ENCODE results near the gene RTBDN. TPM values are rescaled to one million over a fixed set of nuclear protein-coding genes. Genes with fewer than 3 reads are reported as not detected.
A peak's percentile ranks its signal among the peaks of the same experiment; 100 is the strongest.
"Not testable (repeated sequence)": the region's sequence is repeated elsewhere in the genome, so short reads cannot be mapped to it uniquely, and the experiment has no call there.

Gene RTBDN
- polyA plus RNA-seq, 4 donors, result 0.64 to 1.7 (median 0.67) TPM; not detected in 1

DNA sequence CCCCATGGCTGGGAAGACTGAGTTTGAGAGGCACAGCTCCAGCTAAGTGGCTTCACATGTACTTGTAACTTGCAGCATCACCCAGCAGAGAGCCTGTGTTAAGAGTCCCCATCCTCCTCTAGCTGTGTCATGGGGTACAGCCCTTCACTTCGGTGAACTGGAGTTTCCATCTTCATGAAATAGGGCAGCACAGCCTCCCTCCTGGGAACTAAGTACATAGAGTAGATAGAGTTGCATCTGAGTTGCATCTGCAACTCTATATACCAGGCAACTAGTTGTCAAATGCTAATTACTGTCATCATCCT is 34.0 kb downstream of the RTBDN start:
- no peak for FAIRE-seq

DNA sequence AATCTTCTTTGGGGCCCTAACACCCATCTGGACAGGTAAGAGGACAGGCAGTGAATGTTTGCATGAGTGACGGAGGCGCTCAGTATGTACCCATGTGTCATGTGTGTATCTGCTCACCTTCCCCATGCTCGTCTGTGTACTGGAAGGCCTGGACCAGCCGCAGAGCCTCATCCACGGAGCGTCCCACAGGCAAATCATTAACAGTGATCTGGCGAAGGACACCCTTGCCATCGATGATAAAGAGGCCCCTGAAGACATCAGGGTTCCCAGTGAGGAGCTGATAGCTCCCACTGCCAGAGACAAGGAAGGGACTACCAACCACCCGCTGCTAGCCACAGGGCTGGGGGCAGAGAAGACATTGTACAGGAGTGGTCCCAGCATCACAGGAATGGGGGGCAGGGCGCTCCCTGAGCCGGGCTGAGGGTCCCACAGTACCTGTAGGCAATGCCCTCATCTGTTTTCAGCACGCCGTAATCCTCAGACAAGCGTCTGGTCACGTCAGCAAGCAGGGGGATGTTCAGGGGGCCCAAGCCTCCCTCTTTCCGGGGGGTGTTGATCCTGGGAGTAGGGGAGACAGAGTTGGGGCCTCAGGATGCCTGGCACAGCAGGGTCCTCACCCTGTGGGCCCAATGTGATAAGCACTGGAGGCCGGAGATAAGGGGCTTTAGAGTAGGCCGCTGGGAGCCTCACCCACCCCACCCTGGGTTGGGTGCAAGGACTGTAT is 34.5 kb downstream of the RTBDN start:
- Histone ChIP-seq H3K4me3 (ENCODE audit: low read depth in 1 of 3, low read length in 3 of 3) (peak overlapping the region in 1 of 3 donors; percentile 86), H3K27me3 (ENCODE audit: control insufficient read depth in 3 of 3, insufficient read depth in 3 of 3, low read length in 3 of 3) (no peaks in the 10 kb centered on the region), H3K36me3 (ENCODE audit: control insufficient read depth in 3 of 3, insufficient read depth in 2 of 3, low read depth in 1 of 3, low read length in 3 of 3) (peaks cover 4 to 38% (median 5%) of the 10 kb centered on the region in 3 donors), H3K27ac (ENCODE audit: low read depth in 1 of 3, low read length in 2 of 3) (no peak overlapping the region), H3K4me1 (ENCODE audit: control insufficient read depth in 3 of 3, insufficient read depth in 2 of 3, low read depth in 1 of 3, low read length in 2 of 3) (peaks cover 3 to 35% (median 4%) of the 10 kb centered on the region in 3 donors), H3K9me3 (ENCODE audit: control insufficient read depth in 2 of 2, insufficient read depth in 1 of 2, low read depth in 1 of 2, low read length in 1 of 2) (no peaks in the 10 kb centered on the region)
- FAIRE-seq (no peak), DNase-seq (no peak)
- 67 to 84% (median 79%) methylated on average over 18 of the region's 18 CpGs for WGBS, 3 donors

More for the DNA sequence above, 34.0 kb downstream of the RTBDN start:
- H3K27ac ChIP-seq (ENCODE audit: low read depth in 1 of 3, low read length in 2 of 3), result no peak overlapping the region
- peaks cover 4 to 38% (median 5%) of the 10 kb centered on the region in 3 donors for H3K36me3 ChIP-seq (ENCODE audit: control insufficient read depth in 3 of 3, insufficient read depth in 2 of 3, low read depth in 1 of 3, low read length in 3 of 3)
- no peaks in the 10 kb centered on the region for H3K27me3 ChIP-seq (ENCODE audit: control insufficient read depth in 3 of 3, insufficient read depth in 3 of 3, low read length in 3 of 3)
- DNase-seq, result no peak
- H3K4me3 ChIP-seq (ENCODE audit: low read depth in 1 of 3, low read length in 3 of 3), result peak overlapping the region in 2 of 3 donors; percentile 86 to 93
- WGBS, 3 donors, result 38 to 70% (median 57%) methylated on average over 1 of the region's 1 CpG
- no peaks in the 10 kb centered on the region for H3K9me3 ChIP-seq (ENCODE audit: control insufficient read depth in 2 of 2, insufficient read depth in 1 of 2, low read depth in 1 of 2, low read length in 1 of 2)
- H3K4me1 ChIP-seq (ENCODE audit: control insufficient read depth in 3 of 3, insufficient read depth in 2 of 3, low read depth in 1 of 3, low read length in 2 of 3), result peaks cover 3 to 31% (median 4%) of the 10 kb centered on the region in 3 donors

DNA sequence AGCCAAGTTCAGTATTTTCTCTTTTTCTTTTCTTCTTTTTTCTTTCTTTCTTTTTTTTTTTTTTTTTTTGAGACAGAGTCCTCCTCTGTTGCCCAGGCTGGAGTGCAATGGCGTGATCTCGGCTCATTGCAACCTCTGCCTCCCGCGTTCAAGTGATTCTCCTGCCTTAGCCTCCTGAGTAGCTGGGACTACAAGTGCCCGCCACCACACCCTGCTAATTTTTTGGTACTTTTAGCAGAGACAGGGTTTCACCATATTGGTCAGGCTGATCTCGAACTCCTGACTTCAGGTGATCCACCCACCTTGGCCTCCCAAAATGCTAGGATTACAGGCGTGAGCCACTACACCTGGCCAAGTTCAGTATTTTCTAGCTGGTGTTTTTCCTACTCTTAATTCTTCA is 36.8 kb downstream of the RTBDN start:
- not testable (repeated sequence) for H3K4me3 ChIP-seq (ENCODE audit: low read depth in 1 of 3, low read length in 3 of 3); H3K27ac ChIP-seq (ENCODE audit: low read depth in 1 of 3, low read length in 2 of 3); DNase-seq; FAIRE-seq; H3K27me3 ChIP-seq (ENCODE audit: control insufficient read depth in 3 of 3, insufficient read depth in 3 of 3, low read length in 3 of 3); H3K9me3 ChIP-seq (ENCODE audit: control insufficient read depth in 2 of 2, insufficient read depth in 1 of 2, low read depth in 1 of 2, low read length in 1 of 2)
- Histone ChIP-seq H3K36me3 (ENCODE audit: control insufficient read depth in 3 of 3, insufficient read depth in 2 of 3, low read depth in 1 of 3, low read length in 3 of 3) (peaks cover 4 to 42% (median 5%) of the 10 kb centered on the region in 3 donors), H3K4me1 (ENCODE audit: control insufficient read depth in 3 of 3, insufficient read depth in 2 of 3, low read depth in 1 of 3, low read length in 2 of 3) (peaks cover 2 to 44% (median 4%) of the 10 kb centered on the region in 3 donors)
- 93 to 96% (median 96%) methylated on average over 7 of the region's 7 CpGs for WGBS, 3 donors

DNA sequence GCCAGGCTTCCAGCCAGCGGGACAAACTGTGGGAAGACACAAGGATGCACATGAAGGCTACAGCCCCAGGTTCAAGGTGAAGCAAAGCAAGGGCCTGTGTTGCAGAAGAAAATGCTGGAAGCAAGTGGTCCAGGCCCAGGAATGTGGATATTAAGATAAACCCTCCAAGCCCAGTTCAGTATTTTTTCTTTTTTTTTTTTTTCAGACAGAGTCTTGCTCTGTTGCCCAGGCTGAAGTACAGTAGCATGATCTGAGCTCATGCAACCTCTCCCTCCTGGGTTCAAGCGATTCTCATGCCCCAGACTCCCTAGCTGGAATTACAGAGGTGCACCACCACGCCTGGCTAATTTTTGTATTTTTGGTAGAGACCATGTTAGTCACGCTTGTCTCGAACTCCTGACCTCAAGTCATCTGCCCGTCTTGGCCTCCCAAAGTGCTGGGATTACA is 37.2 kb downstream of the RTBDN start:
- Histone ChIP-seq H3K9me3 (ENCODE audit: control insufficient read depth in 2 of 2, insufficient read depth in 1 of 2, low read depth in 1 of 2, low read length in 1 of 2) (no peaks in the 10 kb centered on the region), H3K4me1 (ENCODE audit: control insufficient read depth in 3 of 3, insufficient read depth in 2 of 3, low read depth in 1 of 3, low read length in 2 of 3) (peaks cover 0 to 40% (median 4%) of the 10 kb centered on the region in 3 donors), H3K36me3 (ENCODE audit: control insufficient read depth in 3 of 3, insufficient read depth in 2 of 3, low read depth in 1 of 3, low read length in 3 of 3) (peaks cover 4 to 45% (median 5%) of the 10 kb centered on the region in 3 donors), H3K27ac (ENCODE audit: low read depth in 1 of 3, low read length in 2 of 3) (peak overlapping the region in 1 of 3 donors; percentile 99), H3K27me3 (ENCODE audit: control insufficient read depth in 3 of 3, insufficient read depth in 3 of 3, low read length in 3 of 3) (no peaks in the 10 kb centered on the region), H3K4me3 (ENCODE audit: low read depth in 1 of 3, low read length in 3 of 3) (no peak overlapping the region)
- FAIRE-seq (no peak), DNase-seq (no peak)
- WGBS, 3 donors, result 91 to 94% (median 93%) methylated on average over 6 of the region's 6 CpGs

DNA sequence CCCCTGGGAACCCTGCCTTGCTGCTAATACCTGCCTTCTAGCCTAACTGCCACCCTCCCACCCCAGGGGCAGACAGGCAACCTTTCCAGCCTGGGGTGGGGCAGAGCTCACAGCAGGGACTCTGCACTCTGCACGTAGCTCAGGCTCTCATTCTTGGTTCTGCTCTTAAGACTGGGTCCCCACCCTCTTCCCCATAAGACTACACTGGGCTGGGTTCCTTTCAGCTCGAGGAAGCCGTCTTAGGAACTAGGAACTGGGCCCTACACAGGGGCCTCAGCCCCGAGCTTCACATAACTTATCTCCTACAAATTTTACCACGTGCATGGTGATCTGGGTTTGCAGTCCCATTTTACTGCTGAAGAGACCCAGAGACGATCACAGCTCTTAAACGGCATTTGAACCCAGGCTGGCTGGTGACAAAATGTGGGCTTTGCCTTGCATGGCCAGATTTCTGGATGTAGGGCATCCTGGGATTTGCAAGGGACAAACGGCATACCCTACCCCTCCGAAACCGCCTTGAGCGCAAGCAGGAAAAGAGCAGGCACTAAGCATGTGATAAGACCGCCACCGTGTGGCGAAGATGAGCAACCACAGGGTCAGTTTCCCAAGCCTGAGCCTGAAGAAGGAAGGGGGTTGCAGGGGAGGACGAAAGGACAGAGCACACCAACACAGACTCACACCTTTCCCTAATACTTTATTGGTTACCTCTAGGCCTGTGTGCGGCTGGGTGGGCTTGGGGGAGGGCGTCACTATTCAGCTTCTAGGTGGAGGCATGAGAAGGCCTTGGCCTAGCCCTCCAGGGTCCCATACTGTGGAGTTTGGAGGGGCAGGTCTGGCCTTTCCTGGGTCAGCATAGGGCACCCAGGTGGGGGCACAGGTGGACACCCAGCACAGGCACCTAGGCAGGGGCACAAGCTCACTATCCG is 38.0 kb downstream of the RTBDN start:
- WGBS, 3 donors, result 4 to 6% (median 5%) methylated on average over 18 of the region's 18 CpGs

DNA sequence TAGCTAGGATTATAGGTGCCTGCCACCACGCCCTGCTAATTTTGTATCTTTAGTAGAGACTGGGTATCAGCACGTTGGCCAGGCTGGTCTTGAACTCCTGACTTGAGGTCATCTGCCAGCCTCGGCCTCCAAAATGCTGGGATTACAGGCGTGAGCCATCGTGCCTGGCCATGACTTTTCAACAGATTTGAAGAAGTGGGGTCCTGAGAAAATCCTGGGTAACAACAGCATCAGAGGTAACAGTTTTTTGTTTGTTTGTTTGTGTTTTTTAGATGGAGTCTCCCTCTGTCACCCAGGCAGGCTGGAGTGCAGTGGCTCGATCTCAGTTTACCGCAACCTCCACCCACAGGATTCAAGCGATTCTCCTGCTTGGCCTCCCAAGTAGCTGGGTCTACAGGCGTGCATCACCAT is 39.4 kb downstream of the RTBDN start:
- H3K4me3 ChIP-seq (ENCODE audit: low read depth in 1 of 3, low read length in 3 of 3), result no peak overlapping the region
- no peaks in the 10 kb centered on the region for H3K27me3 ChIP-seq (ENCODE audit: control insufficient read depth in 3 of 3, insufficient read depth in 3 of 3, low read length in 3 of 3)
- WGBS, 3 donors, result 81 to 91% (median 86%) methylated on average over 9 of the region's 9 CpGs
- peak overlapping the region in 2 of 3 donors; percentile 26 to 99 for H3K27ac ChIP-seq (ENCODE audit: low read depth in 1 of 3, low read length in 2 of 3)
- H3K9me3 ChIP-seq (ENCODE audit: control insufficient read depth in 2 of 2, insufficient read depth in 1 of 2, low read depth in 1 of 2, low read length in 1 of 2), result no peaks in the 10 kb centered on the region
- FAIRE-seq, result no peak
- peaks cover 0 to 40% (median 0%) of the 10 kb centered on the region in 3 donors for H3K4me1 ChIP-seq (ENCODE audit: control insufficient read depth in 3 of 3, insufficient read depth in 2 of 3, low read depth in 1 of 3, low read length in 2 of 3)
- DNase-seq, result peak in 1 of 2 donors; percentile 22
- H3K36me3 ChIP-seq (ENCODE audit: control insufficient read depth in 3 of 3, insufficient read depth in 2 of 3, low read depth in 1 of 3, low read length in 3 of 3), result peaks cover 2 to 38% (median 4%) of the 10 kb centered on the region in 3 donors

More for the DNA sequence above, 38.0 kb downstream of the RTBDN start:
- Histone ChIP-seq H3K27ac (ENCODE audit: low read depth in 1 of 3, low read length in 2 of 3) (peak overlapping the region; percentile 86 to 99 (median 89)), H3K9me3 (ENCODE audit: control insufficient read depth in 2 of 2, insufficient read depth in 1 of 2, low read depth in 1 of 2, low read length in 1 of 2) (no peaks in the 10 kb centered on the region), H3K4me3 (ENCODE audit: low read depth in 1 of 3, low read length in 3 of 3) (peak overlapping the region in 1 of 3 donors; percentile 34), H3K27me3 (ENCODE audit: control insufficient read depth in 3 of 3, insufficient read depth in 3 of 3, low read length in 3 of 3) (no peaks in the 10 kb centered on the region), H3K4me1 (ENCODE audit: control insufficient read depth in 3 of 3, insufficient read depth in 2 of 3, low read depth in 1 of 3, low read length in 2 of 3) (peaks cover 0 to 37% (median 4%) of the 10 kb centered on the region in 3 donors), H3K36me3 (ENCODE audit: control insufficient read depth in 3 of 3, insufficient read depth in 2 of 3, low read depth in 1 of 3, low read length in 3 of 3) (peaks cover 4 to 45% (median 5%) of the 10 kb centered on the region in 3 donors)
- peak; percentile 94 to 95 for DNase-seq
- no peak for FAIRE-seq

DNA sequence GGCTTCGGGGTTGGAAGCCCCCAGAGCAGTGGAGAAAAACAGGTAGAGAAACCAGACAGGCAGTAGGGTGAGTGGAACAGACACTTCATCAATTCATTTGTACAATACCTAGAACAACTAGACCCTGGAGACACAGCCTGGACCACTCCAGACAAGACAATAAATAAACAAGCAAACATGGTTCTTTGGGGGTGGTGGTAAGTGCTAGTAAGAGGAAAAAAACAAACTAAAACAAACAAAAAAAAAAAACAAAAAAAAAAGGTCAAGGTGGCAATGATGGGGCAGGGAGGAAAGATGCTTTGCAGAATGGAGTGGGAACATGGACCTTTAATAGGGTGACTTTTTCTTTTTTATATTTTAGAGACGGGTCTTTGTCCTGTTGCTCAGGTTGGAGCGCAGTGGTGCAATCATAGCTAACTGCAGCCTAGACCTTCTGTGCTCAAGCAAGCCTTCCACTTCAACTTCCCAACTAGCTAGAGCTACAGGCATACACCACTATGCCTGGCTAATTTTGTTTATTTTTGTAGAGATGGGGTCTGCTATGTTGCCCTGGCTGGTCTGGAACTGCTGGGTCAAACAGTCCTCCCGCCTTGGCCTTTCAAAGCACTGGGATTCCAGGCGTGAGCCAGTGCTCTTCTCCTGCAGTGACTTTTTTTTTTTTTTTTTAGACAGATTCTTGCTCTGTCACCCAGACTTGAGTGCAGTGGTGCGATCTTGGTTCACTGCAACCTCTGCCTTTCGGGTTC is 40.0 kb downstream of the RTBDN start:
- Histone ChIP-seq H3K4me3 (ENCODE audit: low read depth in 1 of 3, low read length in 3 of 3) (peak overlapping the region in 2 of 3 donors; percentile 89 to 97), H3K27ac (ENCODE audit: low read depth in 1 of 3, low read length in 2 of 3) (peak overlapping the region; percentile 98 to 99 (median 98)), H3K36me3 (ENCODE audit: control insufficient read depth in 3 of 3, insufficient read depth in 2 of 3, low read depth in 1 of 3, low read length in 3 of 3) (peaks cover 0 to 32% (median 0%) of the 10 kb centered on the region in 3 donors), H3K9me3 (ENCODE audit: control insufficient read depth in 2 of 2, insufficient read depth in 1 of 2, low read depth in 1 of 2, low read length in 1 of 2) (no peaks in the 10 kb centered on the region), H3K27me3 (ENCODE audit: control insufficient read depth in 3 of 3, insufficient read depth in 3 of 3, low read length in 3 of 3) (no peaks in the 10 kb centered on the region), H3K4me1 (ENCODE audit: control insufficient read depth in 3 of 3, insufficient read depth in 2 of 3, low read depth in 1 of 3, low read length in 2 of 3) (peaks cover 0 to 38% (median 0%) of the 10 kb centered on the region in 3 donors)
- DNase-seq (peak in 1 of 2 donors; percentile 52), FAIRE-seq (no peak)
- 63 to 68% (median 66%) methylated on average over 7 of the region's 7 CpGs for WGBS, 3 donors

Data from small intestine (tissue), 7 donors.